CD4-positive, alpha-beta T cell treated with Interleukin-4 for 1 hour (primary cell): ENCODE data around the gene FAM193A.
"Not testable (repeated sequence)": the region's sequence is repeated elsewhere in the genome, so short reads cannot be mapped to it uniquely, and the experiment has no call there.

ENCODE experiments used
- DNase-seq, 2 donors: peaks; one replicate each; pipeline ENCODE4 v3.0.0-alpha.2; 2020 to 2022

The FAM193A gene

DNA sequence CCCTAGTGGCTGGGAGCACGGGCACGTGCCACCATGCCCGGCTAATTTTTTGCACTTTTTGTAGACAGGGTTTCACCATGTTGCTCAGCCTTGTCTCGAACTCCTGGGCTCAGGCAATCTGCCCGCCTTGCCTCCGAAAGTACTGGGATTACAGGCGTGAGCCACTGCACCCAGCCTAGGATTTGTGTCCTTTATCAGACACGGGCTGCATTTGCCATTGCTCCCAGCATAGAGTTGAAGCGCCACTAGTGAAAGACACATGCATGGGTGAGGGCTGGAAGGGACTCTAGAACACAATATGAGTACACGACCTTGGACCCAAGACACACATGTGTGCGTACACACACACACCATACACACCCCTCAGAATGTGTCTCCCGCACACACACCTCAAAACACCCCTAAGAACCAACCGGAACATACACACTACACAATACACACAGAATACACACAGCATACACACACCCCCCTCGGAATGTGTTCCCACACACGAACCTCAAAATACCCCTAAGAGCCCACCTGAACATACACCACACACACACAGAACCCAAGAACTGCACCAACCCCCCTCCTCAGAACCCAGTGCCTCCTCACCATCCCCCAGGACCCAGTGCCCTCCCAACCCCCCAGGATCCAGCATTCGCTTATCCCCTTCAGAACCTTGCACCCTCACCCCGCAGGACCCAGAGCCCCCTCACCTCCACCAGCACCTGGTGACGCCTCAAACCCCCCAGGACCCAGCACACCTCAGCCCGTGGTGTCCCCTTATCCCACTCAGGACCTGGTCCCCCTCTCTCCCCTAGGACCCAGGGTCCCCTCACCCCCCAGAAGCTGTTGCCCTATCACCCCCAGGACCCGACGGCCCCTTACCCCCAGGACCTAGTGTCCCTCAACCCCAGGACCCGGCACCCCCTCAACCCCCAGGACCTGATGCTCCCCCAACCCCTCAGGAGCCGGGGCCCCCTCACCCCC lies 218.7 kb downstream of the FAM193A start:
- DNase-seq, result no peak

DNA sequence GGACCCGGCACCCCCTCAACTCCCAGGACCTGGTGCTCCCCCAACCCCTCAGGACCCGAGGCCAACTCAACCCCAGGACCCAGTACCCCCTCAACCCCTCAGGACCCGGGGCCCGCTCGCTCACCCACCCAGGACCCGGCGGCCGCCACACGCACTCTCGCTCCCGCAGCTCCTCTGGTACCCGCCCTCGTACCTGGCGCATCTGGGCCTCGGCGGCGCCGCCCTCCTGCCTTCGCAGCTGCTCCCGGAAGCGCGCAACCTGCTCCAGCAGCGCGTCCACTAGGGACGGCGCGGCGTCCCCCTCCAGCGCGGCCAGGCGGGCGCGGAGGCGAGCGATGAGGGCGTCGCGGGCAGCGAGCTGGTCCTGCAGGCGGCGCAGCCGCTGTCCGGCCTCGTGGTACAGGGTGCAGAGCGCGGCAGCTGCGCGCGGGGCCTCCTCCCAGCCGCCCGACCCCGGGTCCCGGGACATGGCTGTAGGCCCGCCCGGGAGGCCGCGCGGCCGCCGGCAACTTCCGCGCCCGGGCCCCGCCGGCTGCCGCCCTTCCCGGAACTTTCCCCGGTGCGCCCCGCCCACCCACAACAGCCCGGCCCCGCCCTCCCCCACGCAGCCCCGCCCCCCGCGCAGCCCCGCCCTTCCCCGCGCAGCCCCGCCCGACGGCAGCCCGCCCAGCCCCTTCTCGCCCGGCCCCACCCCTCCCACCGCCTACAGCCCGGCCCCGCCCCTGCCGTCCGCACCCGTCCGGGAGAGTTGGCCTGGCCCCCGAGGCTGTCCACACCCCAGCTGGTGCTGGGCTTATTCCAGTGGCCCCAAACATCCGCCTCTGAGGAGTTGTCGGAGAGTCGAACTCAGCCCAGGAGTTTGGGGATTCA lies 219.6 kb downstream of the FAM193A start, which contains the start of gene TNIP2:
Gene TNIP2 (minus strand): TSS at position 516 of the 870 bp plus-strand sequence. CDS start 47 bp downstream, at position 469.
- peak; percentile 80 to 86 for DNase-seq

- no peak for DNase-seq
Observed at GRCh38 chr4:2756691-2757350, 220.4 kb downstream of the FAM193A start.

DNA sequence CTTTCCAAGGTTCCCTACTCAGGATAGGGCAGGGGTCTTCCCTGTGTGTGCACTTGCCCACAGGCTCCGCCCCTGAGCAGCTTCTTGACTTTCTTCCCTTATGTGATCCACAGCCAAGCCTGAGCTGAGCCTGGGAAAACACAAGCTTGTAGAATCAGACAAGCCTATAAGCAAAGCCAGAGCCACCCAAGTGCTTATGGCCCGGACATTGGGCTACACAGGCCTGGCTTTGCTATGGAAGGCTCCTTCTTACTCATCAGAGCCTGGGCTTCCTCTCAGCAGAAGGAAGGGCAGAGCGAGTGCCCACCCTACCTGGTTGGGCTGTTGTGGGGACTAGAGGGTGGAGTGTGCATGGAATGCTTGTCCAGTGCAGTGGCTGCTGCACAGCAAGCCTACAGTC lies 221.0 kb downstream of the FAM193A start:
- DNase-seq, result no peak

DNA sequence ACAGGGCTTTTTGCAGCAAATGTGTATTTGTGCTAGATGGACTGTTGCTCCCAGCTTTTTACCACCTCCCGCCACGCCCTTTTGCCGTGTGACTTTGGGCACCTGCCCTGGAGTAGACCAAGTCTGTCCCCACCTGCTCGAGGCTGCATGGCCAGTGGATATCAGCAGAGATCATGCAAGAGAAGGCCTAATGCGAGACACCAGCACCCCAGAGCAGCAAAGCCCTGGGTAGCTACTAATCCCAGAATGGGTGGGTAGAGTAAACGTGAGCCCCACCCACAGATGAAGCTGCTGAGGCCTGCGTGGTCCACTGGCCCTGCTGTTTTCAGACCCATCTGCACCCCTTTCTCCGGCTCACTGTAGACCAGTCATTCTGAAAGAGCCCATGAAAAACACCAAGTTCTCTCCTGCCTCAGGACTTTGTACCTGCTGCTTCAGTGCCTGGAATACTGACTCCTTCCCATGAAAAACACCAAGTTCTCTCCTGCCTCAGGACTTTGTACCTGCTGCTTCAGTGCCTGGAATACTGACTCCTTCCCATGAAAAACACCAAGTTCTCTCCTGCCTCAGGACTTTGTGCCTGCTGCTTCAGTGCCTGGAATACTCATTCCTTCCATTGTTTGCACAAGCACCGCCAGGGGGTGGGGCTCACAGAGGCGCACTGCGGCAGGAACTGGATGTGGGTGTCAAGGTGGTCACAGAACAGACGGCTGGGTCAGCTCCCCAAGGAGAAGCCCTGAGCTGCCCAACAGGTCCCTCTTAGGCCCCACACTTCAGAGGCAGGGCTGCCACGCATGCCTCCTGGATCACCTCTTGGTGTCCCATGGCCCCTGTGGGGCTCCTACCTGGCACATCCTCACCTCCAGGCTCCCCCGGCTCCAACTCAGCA lies 224.8 kb downstream of the FAM193A start:
- DNase-seq, result no peak

DNA sequence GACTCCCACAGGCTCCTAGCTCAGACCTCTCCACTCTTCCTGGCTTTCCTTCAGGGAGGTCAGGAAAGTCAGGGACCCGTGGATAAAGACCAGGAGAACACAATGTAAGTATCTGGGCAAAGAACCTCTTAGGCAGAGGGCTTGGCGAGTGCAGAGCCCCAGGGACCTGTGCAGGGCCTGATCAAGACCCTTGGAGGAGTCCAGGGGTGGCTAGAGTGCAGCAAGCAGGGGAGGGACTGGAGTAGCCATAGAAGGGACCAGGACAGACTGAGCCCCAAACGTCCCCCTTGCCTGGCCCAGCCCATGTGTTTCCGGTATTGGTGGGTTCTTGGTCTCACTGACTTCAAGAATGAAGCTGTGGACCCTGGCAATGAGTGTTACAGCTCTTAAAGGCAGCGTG lies 225.6 kb downstream of the FAM193A start:
- DNase-seq, result no peak

DNA sequence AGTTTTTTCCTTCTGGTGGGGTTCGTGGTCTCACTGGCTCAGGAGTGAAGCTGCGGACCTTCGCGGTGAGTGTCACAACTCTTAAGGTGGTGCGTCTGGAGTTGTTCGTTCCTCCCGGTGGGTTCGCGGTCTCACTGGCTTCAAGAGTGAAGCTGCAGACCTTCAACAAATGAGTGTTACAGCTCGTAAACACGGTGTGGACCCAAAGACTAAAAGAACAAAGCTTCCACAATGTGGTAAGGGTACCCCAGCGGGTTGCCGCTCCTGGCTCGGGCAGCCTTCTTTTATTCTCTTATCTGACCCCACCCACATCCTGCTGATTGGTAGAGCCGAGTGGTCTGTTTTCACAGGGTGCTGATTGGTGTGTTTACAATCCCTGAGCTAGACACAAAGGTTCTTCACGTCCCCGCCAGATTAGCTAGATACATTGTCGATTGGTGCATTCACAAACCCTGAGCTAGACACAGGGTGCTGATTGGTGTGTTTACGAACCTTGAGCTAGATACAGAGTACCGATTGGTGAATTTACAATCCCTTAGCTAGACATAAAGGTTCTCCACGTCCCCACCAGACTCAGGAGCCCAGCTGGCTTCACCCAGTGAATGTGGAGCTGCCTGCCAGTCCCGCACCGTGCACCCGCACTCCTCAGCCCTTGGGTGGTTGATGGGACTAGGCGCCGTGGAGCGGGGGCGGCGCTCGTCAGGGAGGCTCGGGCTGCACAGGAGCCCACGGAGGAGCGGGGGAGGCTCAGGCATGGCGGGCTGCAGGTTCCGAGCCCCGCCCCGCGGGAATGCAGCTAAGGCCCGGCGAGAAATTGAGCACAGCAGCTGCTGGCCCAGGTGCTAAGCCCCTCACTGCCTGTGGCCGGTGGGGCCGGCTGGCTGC lies 226.3 kb downstream of the FAM193A start:
- DNase-seq, result not testable (repeated sequence)

DNA sequence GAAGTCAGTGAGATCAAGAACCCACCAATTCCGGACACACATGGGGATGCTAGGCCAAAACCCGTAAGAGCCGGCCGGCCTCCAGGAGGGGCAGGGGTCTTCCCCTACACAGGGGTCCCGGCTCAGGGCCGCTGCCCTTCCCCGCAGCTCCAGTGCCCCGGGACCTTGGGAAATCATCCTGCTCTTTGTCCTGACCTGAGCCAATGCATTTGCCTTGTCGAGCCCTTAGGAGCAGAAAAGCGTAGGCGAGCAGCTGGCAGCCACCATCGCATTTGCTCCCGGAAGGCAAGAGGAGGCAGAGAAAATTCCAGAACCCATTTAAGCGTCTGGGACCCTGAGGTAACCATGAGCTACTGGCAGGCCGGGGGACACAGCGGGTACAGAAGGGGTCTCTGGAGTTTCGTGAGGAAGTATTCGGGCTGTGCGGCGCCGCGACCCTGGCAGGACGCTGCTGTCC lies 227.1 kb downstream of the FAM193A start:
- DNase-seq, result no peak

GRCh38 chr4:2765832-2766526 lies 229.5 kb downstream of the FAM193A start:
- no peak for DNase-seq

DNA sequence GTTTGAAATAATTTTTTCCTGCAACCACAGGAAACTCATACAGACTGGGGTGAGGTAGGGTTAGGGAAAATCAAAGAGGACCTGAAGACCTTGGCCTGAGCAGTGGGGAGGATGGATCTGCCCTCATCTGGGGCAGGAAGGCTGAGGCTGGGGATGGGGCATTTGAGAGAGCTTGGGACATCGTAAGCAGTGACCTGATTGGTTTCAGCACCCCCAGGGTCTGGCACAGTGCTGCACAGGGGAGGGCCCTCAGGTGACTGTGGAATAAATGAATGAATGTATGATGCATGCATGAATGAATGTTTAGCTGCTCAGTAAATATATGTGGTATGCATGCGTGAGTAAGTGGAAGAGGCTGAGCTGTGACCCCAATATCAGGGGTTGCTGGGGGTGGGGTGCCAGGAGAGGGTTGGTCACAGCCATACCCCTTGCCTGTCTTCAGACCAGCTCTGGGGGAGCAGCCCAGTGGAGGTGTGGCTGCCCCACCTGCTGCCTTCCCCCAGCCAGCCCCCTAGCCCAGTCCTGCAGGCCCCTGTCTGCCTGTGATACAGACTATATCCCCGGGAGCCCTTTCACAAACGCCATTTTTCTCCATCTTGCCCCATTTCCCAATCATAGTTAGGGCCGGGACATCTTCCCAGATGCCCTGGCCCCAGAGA lies 230.7 kb downstream of the FAM193A start:
- DNase-seq, result no peak

DNA sequence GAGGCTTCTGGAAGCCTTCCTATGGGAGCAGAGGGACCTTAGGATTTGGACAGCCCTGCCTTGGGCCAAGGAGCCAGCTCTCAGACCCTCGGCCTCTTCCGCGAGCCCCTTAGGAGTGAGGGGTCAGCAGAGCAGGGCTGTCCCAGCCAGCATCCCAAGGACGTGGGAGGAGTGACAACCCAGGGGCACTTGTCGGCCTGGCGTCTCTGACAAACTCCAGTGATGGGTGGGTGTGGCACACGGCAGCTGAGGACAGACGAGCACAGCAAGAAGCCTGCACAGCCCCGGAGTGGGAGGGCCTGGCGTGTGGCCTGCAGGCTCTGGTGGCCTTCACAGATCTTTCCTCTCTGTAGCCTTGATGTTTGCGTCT lies 231.2 kb downstream of the FAM193A start:
- DNase-seq, result no peak

- DNase-seq, result no peak
Observed at GRCh38 chr4:2768124-2768523, 231.7 kb downstream of the FAM193A start.

DNA sequence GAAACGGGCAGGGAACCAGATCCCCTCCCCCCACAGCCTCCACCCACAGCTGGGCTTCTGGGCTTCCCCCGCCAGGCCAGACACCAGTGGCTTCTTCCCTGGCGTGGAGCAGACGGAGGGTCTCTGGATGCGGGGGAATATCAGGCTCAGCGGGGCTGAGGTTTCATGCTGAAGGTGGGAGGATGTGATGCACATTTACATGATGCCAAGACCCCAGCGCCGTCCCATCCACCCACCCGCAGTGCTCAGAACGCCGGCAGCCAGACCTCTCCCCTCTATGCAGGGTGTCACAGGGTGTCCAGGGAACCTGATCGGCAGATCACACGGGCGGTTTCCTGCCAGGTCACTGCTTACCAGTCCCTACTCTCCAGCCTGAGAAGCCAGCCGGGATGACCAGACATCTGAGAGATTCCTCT lies 232.5 kb downstream of the FAM193A start:
- no peak for DNase-seq

DNA sequence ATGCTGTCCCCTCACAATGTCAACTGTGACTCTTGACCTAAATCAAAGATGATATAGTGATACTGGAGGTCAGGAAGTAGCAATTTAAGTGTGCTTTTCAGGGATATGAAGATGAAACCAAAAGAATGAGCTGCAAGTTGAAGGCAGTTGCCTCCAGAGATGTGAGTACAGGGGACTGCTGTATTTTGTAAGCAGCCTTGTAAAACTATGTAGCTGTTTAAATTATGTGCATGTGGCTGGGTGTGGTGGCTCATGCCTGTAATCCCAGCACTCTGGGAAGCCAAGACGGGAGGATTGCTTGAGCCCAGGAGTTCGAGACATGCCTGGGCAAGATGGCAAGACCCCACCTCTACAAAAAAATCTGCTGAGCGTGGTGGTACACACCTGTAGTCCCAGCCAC lies 234.8 kb downstream of the FAM193A start:
- no peak for DNase-seq

GRCh38 chr4:2780643-2781042 lies 244.2 kb downstream of the FAM193A start:
- not testable (repeated sequence) for DNase-seq

DNA sequence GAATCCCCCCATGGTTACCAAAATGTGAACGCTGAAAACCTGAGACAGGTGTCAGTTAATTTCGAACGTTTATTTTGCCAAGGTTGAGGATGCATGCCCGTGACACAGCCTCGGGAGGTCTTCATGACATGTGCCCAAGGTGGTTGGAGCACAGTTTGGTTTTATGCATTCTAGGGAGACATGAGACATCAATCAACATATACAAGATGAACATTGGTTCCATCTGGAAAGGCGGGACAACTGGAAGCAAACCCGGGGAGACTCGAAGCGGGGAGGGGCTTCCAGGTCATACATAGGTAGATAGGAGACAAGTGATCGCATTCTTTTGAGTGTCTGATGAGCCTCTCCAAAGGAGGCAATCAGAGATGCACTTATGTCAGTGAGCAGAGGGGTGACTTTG lies 245.5 kb downstream of the FAM193A start:
- DNase-seq, result no peak
